Stimulated activated naive CD8-positive, alpha-beta T cell treated with anti-CD3 and anti-CD28 coated beads, Interleukin-15, amount 100 ng/mL, for 72 hours (primary cell): Measurements from ENCODE around the gene CLEC18C.
A peak's percentile ranks its signal among the peaks of the same experiment; 100 is the strongest.
"Not testable (repeated sequence)": the region's sequence is repeated elsewhere in the genome, so short reads cannot be mapped to it uniquely, and the experiment has no call there.

ENCODE experiments used
- ATAC-seq: fragments of 150-1000 bp; cut with Tn5 transposase; 2 replicates; pipeline ENCODE4 v1.10.0; 2021; ENCODE audit warnings: mild to moderate bottlenecking, moderate library complexity
- DNase-seq, 2 donors: peaks; one replicate each; pipeline ENCODE4 v3.0.0; 2021 to 2022
- H3K27ac Mint-ChIP-seq, 2 donors: one replicate each; pipeline ENCODE4 v1.8.0; 2022; ENCODE audit warnings: mild to moderate bottlenecking in 2 of 2, mixed read lengths in 2 of 2, moderate library complexity in 2 of 2
- H3K27me3 Mint-ChIP-seq: one replicate; pipeline ENCODE4 v1.8.0; 2022; ENCODE audit warnings: mixed read lengths
- H3K4me1 Mint-ChIP-seq: one replicate; pipeline ENCODE4 v1.8.0; 2022; ENCODE audit warnings: mild to moderate bottlenecking, mixed read lengths
- H3K4me3 Mint-ChIP-seq, 2 donors: one replicate each; pipeline ENCODE4 v1.8.0; 2022; ENCODE audit warnings: mild to moderate bottlenecking in 2 of 2, mixed read lengths in 2 of 2, moderate library complexity in 1 of 2
- H3K9me3 Mint-ChIP-seq, 2 donors: one replicate each; pipeline ENCODE4 v1.8.0; 2022; ENCODE audit warnings: mixed read lengths in 2 of 2

The CLEC18C gene

GRCh38 chr16:70188608-70188915 lies 15.0 kb downstream of the CLEC18C start:
- DNase-seq, H3K9me3 Mint-ChIP-seq, H3K27me3 Mint-ChIP-seq, H3K4me1 Mint-ChIP-seq, H3K27ac Mint-ChIP-seq, H3K4me3 Mint-ChIP-seq: not testable (repeated sequence)
- peak; percentile 26 for ATAC-seq

GRCh38 chr16:70190574-70190973 lies 17.0 kb downstream of the CLEC18C start:
- ATAC-seq, H3K9me3 Mint-ChIP-seq, H3K27ac Mint-ChIP-seq: not testable (repeated sequence)

GRCh38 chr16:70196683-70197300 lies 23.2 kb downstream of the CLEC18C start:
- DNase-seq, H3K4me3 Mint-ChIP-seq, H3K27me3 Mint-ChIP-seq, H3K27ac Mint-ChIP-seq, H3K9me3 Mint-ChIP-seq, H3K4me1 Mint-ChIP-seq: not testable (repeated sequence)
- ATAC-seq = peak; percentile 12

More at GRCh38 chr16:70190574-70190973, 17.0 kb downstream of the CLEC18C start:
- H3K4me1 Mint-ChIP-seq, H3K27me3 Mint-ChIP-seq, H3K4me3 Mint-ChIP-seq, DNase-seq: not testable (repeated sequence)

- H3K4me3 Mint-ChIP-seq, H3K4me1 Mint-ChIP-seq, DNase-seq, H3K27me3 Mint-ChIP-seq, H3K9me3 Mint-ChIP-seq: not testable (repeated sequence)
- ATAC-seq = peak; percentile 9
- H3K27ac Mint-ChIP-seq = peak overlapping the region in 1 of 2 donors; percentile 13
These were observed 24.0 kb downstream of the CLEC18C start for GRCh38 chr16:70197611-70198010.

- H3K4me3 Mint-ChIP-seq, H3K27me3 Mint-ChIP-seq, H3K9me3 Mint-ChIP-seq, H3K27ac Mint-ChIP-seq, DNase-seq, H3K4me1 Mint-ChIP-seq, ATAC-seq: not testable (repeated sequence)
These were observed 24.6 kb downstream of the CLEC18C start for GRCh38 chr16:70198230-70198629.

- not testable (repeated sequence) for H3K4me1 Mint-ChIP-seq, ATAC-seq, H3K27me3 Mint-ChIP-seq, H3K27ac Mint-ChIP-seq, DNase-seq, H3K4me3 Mint-ChIP-seq, H3K9me3 Mint-ChIP-seq
These were observed 25.1 kb downstream of the CLEC18C start for GRCh38 chr16:70198666-70199065.

GRCh38 chr16:70199170-70199569 lies 25.6 kb downstream of the CLEC18C start:
- not testable (repeated sequence) for H3K9me3 Mint-ChIP-seq, DNase-seq, ATAC-seq, H3K27ac Mint-ChIP-seq, H3K4me1 Mint-ChIP-seq, H3K4me3 Mint-ChIP-seq, H3K27me3 Mint-ChIP-seq

- not testable (repeated sequence) for H3K27me3 Mint-ChIP-seq, H3K27ac Mint-ChIP-seq, H3K4me1 Mint-ChIP-seq, DNase-seq, H3K4me3 Mint-ChIP-seq, H3K9me3 Mint-ChIP-seq, ATAC-seq
These were observed 26.5 kb downstream of the CLEC18C start for GRCh38 chr16:70200063-70200462.

GRCh38 chr16:70203508-70203907 lies 29.9 kb downstream of the CLEC18C start:
- not testable (repeated sequence) for ATAC-seq, H3K9me3 Mint-ChIP-seq, H3K27me3 Mint-ChIP-seq, H3K27ac Mint-ChIP-seq, H3K4me3 Mint-ChIP-seq, H3K4me1 Mint-ChIP-seq, DNase-seq

- not testable (repeated sequence) for H3K27me3 Mint-ChIP-seq, ATAC-seq, H3K4me1 Mint-ChIP-seq, H3K4me3 Mint-ChIP-seq, H3K9me3 Mint-ChIP-seq, DNase-seq
- H3K27ac Mint-ChIP-seq = peak overlapping the region in 1 of 2 donors; percentile 25
These were observed 30.4 kb downstream of the CLEC18C start for GRCh38 chr16:70204010-70204409.

GRCh38 chr16:70204668-70205405 lies 31.2 kb downstream of the CLEC18C start:
- H3K27ac Mint-ChIP-seq, H3K4me1 Mint-ChIP-seq, ATAC-seq, H3K4me3 Mint-ChIP-seq, H3K9me3 Mint-ChIP-seq, H3K27me3 Mint-ChIP-seq, DNase-seq: not testable (repeated sequence)

- H3K27ac Mint-ChIP-seq, DNase-seq, H3K4me1 Mint-ChIP-seq, ATAC-seq, H3K9me3 Mint-ChIP-seq, H3K27me3 Mint-ChIP-seq, H3K4me3 Mint-ChIP-seq: not testable (repeated sequence)
These were observed 32.8 kb downstream of the CLEC18C start for GRCh38 chr16:70206382-70206781.

- H3K27me3 Mint-ChIP-seq, ATAC-seq, H3K9me3 Mint-ChIP-seq: not testable (repeated sequence)
These were observed 45.0 kb downstream of the CLEC18C start for GRCh38 chr16:70218586-70218985.

GRCh38 chr16:70222574-70222973 lies 49.0 kb downstream of the CLEC18C start:
- not testable (repeated sequence) for H3K9me3 Mint-ChIP-seq, H3K27me3 Mint-ChIP-seq, ATAC-seq, DNase-seq, H3K4me3 Mint-ChIP-seq
- Mint-ChIP-seq H3K4me1 (peaks cover 17% of the 10 kb centered on the region), H3K27ac (peak overlapping the region; percentile 1 to 67)

More at GRCh38 chr16:70218586-70218985, 45.0 kb downstream of the CLEC18C start:
- H3K4me1 Mint-ChIP-seq = peaks cover 12% of the 10 kb centered on the region
- H3K4me3 Mint-ChIP-seq, H3K27ac Mint-ChIP-seq, DNase-seq: not testable (repeated sequence)

GRCh38 chr16:70223216-70223615 lies 49.6 kb downstream of the CLEC18C start:
- not testable (repeated sequence) for DNase-seq, ATAC-seq, H3K27me3 Mint-ChIP-seq, H3K4me3 Mint-ChIP-seq, H3K9me3 Mint-ChIP-seq
- peak overlapping the region; percentile 43 to 70 for H3K27ac Mint-ChIP-seq
- peaks cover 17% of the 10 kb centered on the region for H3K4me1 Mint-ChIP-seq

GRCh38 chr16:70223971-70224513 lies 50.5 kb downstream of the CLEC18C start:
- peaks cover 17% of the 10 kb centered on the region for H3K4me1 Mint-ChIP-seq
- not testable (repeated sequence) for H3K4me3 Mint-ChIP-seq, H3K9me3 Mint-ChIP-seq, DNase-seq, ATAC-seq, H3K27me3 Mint-ChIP-seq, H3K27ac Mint-ChIP-seq
